ENCODE results near the gene LPIN2.

- TF ChIP-seq POLR2A (IDR thresholded peaks at IDR 0.05; ENCODE audit: low read length) (no peak), GATA1 (IDR thresholded peaks at IDR 0.05; ENCODE audit: low read depth, low read length) (no peak)
Observed at GRCh38 chr18:2981212-2981728, 31.7 kb downstream of the LPIN2 start.

Measured in erythroblast (primary cell).